IMR-90 (cell line): ENCODE measurements around the gene SERPINA3. TPM values are rescaled to one million over a fixed set of nuclear protein-coding genes. Genes with fewer than 3 reads are reported as not detected.

Experiments
- ATAC-seq: fragments of 200-7000 bp; cut with Tn5 transposase; 2 replicates; pipeline ENCODE4 v1.9.1; 2020; ENCODE audit warnings: low read depth, mild to moderate bottlenecking, moderate library complexity
- BruUV-seq: library from RNA; stranded (reverse); fragments of 400-500 nt; replicated peaks from 2 replicates; lab custom pipeline; 2021; lab: Mats Ljungman, UMichigan
- CTCF ChIA-PET: fragments of 300-600 bp; formaldehyde crosslinking; extraction: SDS; loops from one replicate; lab custom pipeline; 2021; ENCODE audit warnings: antibody characterized with exemption; lab: Yijun Ruan, JAX
- POLR2A ChIA-PET: fragments of 300-600 bp; sonication (Branson Sonifier 250); formaldehyde crosslinking; loops from one replicate; lab custom pipeline; 2022; ENCODE audit warnings: antibody characterized with exemption; ENCODE audit not compliant: unreplicated experiment; lab: Charles Lee
- DNase-seq: peaks from one replicate; pipeline ENCODE4 v3.0.0; 2013
- H2AFZ ChIP-seq: replicated peaks from 2 replicates; pipeline ENCODE3; 2013; ENCODE audit warnings: low read length, mild to moderate bottlenecking; ENCODE audit not compliant: poor library complexity
- H2AK5ac ChIP-seq: 2 replicates; pipeline ENCODE4 v1.6.1; 2013; ENCODE audit warnings: low read depth, low read length, inconsistent platforms
- H2AK9ac ChIP-seq: replicated peaks from 2 replicates; pipeline ENCODE3; 2013; ENCODE audit warnings: mild to moderate bottlenecking, low read depth, low read length, moderate library complexity; ENCODE audit not compliant: poor library complexity
- H2BK120ac ChIP-seq: 2 replicates; pipeline ENCODE4 v1.6.1; 2013; ENCODE audit warnings: low read depth, low read length, inconsistent platforms
- H2BK15ac ChIP-seq: 3 replicates; pipeline ENCODE4 v1.6.1; 2013; ENCODE audit warnings: low read depth, low read length, inconsistent platforms
- H2BK20ac ChIP-seq: 2 replicates; pipeline ENCODE4 v1.6.1; 2013; ENCODE audit warnings: low read depth, mild to moderate bottlenecking, inconsistent platforms, low read length, moderate library complexity
- H2BK5ac ChIP-seq: 2 replicates; pipeline ENCODE4 v1.6.1; 2013; ENCODE audit warnings: mild to moderate bottlenecking, low read depth, low read length, inconsistent platforms; ENCODE audit not compliant: poor library complexity, severe bottlenecking
- H3K14ac ChIP-seq: replicated peaks from 2 replicates; pipeline ENCODE4 v1.6.1; 2013; ENCODE audit warnings: low read depth, low read length, inconsistent platforms
- H3K18ac ChIP-seq: 2 replicates; pipeline ENCODE4 v1.6.1; 2013; ENCODE audit warnings: low read depth, low read length, control low read depth
- H3K23ac ChIP-seq: 2 replicates; pipeline ENCODE4 v1.6.1; 2013; ENCODE audit warnings: low read depth, low read length, inconsistent platforms
- H3K27ac ChIP-seq: 2 replicates; pipeline ENCODE4 v1.5.1; 2013; ENCODE audit warnings: mild to moderate bottlenecking, control low read depth, low read length; ENCODE audit not compliant: insufficient read depth
- H3K27me3 ChIP-seq: 2 replicates; pipeline ENCODE4 v1.6.1; 2013; ENCODE audit warnings: low read length; ENCODE audit not compliant: control insufficient read depth, insufficient read depth
- H3K36me3 ChIP-seq: 2 replicates; pipeline ENCODE4 v1.6.1; 2013; ENCODE audit warnings: low read length, mixed read lengths; ENCODE audit not compliant: control insufficient read depth, insufficient read depth
- H3K4ac ChIP-seq: 2 replicates; pipeline ENCODE4 v1.6.1; 2013; ENCODE audit warnings: low read depth, low read length, inconsistent platforms
- H3K4me1 ChIP-seq: 2 replicates; pipeline ENCODE4 v1.6.1; 2013; ENCODE audit warnings: low read length, mixed read lengths; ENCODE audit not compliant: control insufficient read depth, insufficient read depth
- H3K4me2 ChIP-seq: 2 replicates; pipeline ENCODE4 v1.6.1; 2013; ENCODE audit warnings: low read depth, mild to moderate bottlenecking, control low read depth, low read length, moderate library complexity
- H3K4me3 ChIP-seq: 2 replicates; pipeline ENCODE4 v1.5.1; 2013; ENCODE audit warnings: low read depth, mild to moderate bottlenecking, control low read depth, low read length, moderate library complexity; ENCODE audit not compliant: insufficient read depth
- H3K56ac ChIP-seq: 2 replicates; pipeline ENCODE4 v1.6.1; 2013; ENCODE audit warnings: low read length, inconsistent platforms; ENCODE audit not compliant: insufficient read depth; ENCODE audit errors: extremely low read depth
- H3K79me1 ChIP-seq, 2 experiments: 2 replicates each; pipeline ENCODE4 v1.6.1; 2013; ENCODE audit warnings: low read length in 2 of 2, inconsistent platforms in 1 of 2, low read depth in 1 of 2
- H3K9ac ChIP-seq: 2 replicates; pipeline ENCODE4 v1.6.1; 2013; ENCODE audit warnings: low read depth, low read length, control low read depth
- H3K9me1 ChIP-seq: 2 replicates; pipeline ENCODE4 v1.6.1; 2013; ENCODE audit warnings: low read length, inconsistent platforms; ENCODE audit not compliant: insufficient read depth
- H3K9me3 ChIP-seq: 2 replicates; pipeline ENCODE4 v1.6.1; 2013; ENCODE audit warnings: low read length; ENCODE audit not compliant: control insufficient read depth, insufficient read depth
- H4K20me1 ChIP-seq: 2 replicates; pipeline ENCODE4 v1.6.1; 2013; ENCODE audit warnings: low read length, inconsistent platforms; ENCODE audit not compliant: insufficient read depth
- H4K5ac ChIP-seq: 2 replicates; pipeline ENCODE4 v1.6.1; 2013; ENCODE audit warnings: mild to moderate bottlenecking, low read depth, low read length, control low read depth
- H4K8ac ChIP-seq, 2 experiments: 2 replicates each; pipeline ENCODE4 v1.6.1; 2013; ENCODE audit warnings: low read depth in 2 of 2, low read length in 2 of 2, control low read depth in 1 of 2, inconsistent platforms in 1 of 2
- H4K91ac ChIP-seq: 2 replicates; pipeline ENCODE4 v1.6.1; 2013; ENCODE audit warnings: low read depth, low read length, inconsistent platforms; ENCODE audit not compliant: insufficient read depth
- BHLHE40 ChIP-seq: fragments of 150-350 bp; IDR thresholded peaks from 2 replicates; pipeline ENCODE4 v1.6.1; 2016; ENCODE audit warnings: mild to moderate bottlenecking, low read depth, low read length
- ELK1 ChIP-seq: fragments of 150-350 bp; IDR thresholded peaks from 2 replicates; pipeline ENCODE4 v1.6.1; 2016; ENCODE audit warnings: low read depth, mild to moderate bottlenecking, low read length, moderate library complexity, borderline replicate concordance
- FOS ChIP-seq: fragments of 150-350 bp; IDR thresholded peaks from 2 replicates; pipeline ENCODE4 v1.6.1; 2016; ENCODE audit warnings: low read depth, low read length
- MAZ ChIP-seq: IDR thresholded peaks from 2 replicates; pipeline ENCODE4 v1.6.1; 2012; ENCODE audit warnings: low read depth, mild to moderate bottlenecking, low read length, improper control_type of control experiment, moderate library complexity, borderline replicate concordance
- NFE2L2 ChIP-seq: fragments of 150-350 bp; IDR thresholded peaks from 2 replicates; pipeline ENCODE4 v1.6.1; 2016; ENCODE audit warnings: low read depth, mild to moderate bottlenecking, low read length
- POLR2A ChIP-seq: IDR thresholded peaks from 2 replicates; pipeline ENCODE4 v1.6.1; 2012; ENCODE audit warnings: mild to moderate bottlenecking, low read depth, low read length
- SMC3 ChIP-seq: fragments of 150-350 bp; IDR thresholded peaks from 2 replicates; pipeline ENCODE4 v1.6.1; 2016; ENCODE audit warnings: low read depth, mild to moderate bottlenecking, antibody characterized with exemption, low read length, moderate library complexity
- WGBS, 2 experiments: methylation state at CpG; one replicate each; pipeline versions ENCODE4 v1.1.5 to v1.1.7; 2013; ENCODE audit warnings: missing lambda C conversion rate in 2 of 2; ENCODE audit not compliant: insufficient read length in 1 of 2; ENCODE audit errors: extremely low coverage in 2 of 2; 5-methylcytosine and 5-hydroxymethylcytosine counted together
- dilution Hi-C: fragments of 300-500 bp; cut with HindIII; formaldehyde crosslinking; loops from one replicate; pipeline ENCODE4 v1.14.3; 2018; ENCODE audit warnings: low sequenced_read_pairs; ENCODE audit not compliant: unreplicated experiment
- in situ Hi-C: fragments of 300-500 bp; cut with MboI; formaldehyde crosslinking; loops from 3 replicates; pipeline ENCODE4 v1.14.3; 2019; ENCODE audit warnings: low sequenced_read_pairs, inconsistent platforms, mixed read lengths
- intact Hi-C: fragments of 100-400 bp; cut with micrococcal nuclease; formaldehyde crosslinking; loops from 2 replicates; pipeline ENCODE4 v1.10.0; 2022
- polyA plus RNA-seq, 3 experiments: library from polyadenylated mRNA; depleted of rRNA; stranded (reverse); fragments of >200 nt; gene quantifications; 2 replicates each; pipeline ENCODE4 v1.2.3, GENCODE V29; 2012; ENCODE audit warnings: low replicate concordance in 1 of 3
- total RNA-seq: library from RNA; depleted of rRNA; stranded (reverse); fragments of >200 nt; gene quantifications from 2 replicates; pipeline ENCODE4 v1.2.3, GENCODE V29; 2012

SERPINA3 gene
- total and polyA plus RNA-seq, 2 of the 4 experiments (the other 2 are of a cell fraction) = 0.36 to 0.48 TPM

- no peak overlapping the region for H3K9ac ChIP-seq
- H2AFZ ChIP-seq = peak overlapping the region; percentile 23
- no peak overlapping the region for H2BK15ac ChIP-seq
- no peak for TF ChIP-seq SMC3
- no peak for TF ChIP-seq MAZ
- no peak for TF ChIP-seq BHLHE40
- TF ChIP-seq POLR2A = no peak
- TF ChIP-seq FOS = no peak
- TF ChIP-seq NFE2L2 = no peak
- TF ChIP-seq ELK1 = no peak
- H4K20me1 ChIP-seq = no peaks in the 10 kb centered on the region
- no peak overlapping the region for H4K91ac ChIP-seq
- H3K18ac ChIP-seq = no peak overlapping the region
- H3K4me1 ChIP-seq = no peaks in the 10 kb centered on the region
- H3K14ac ChIP-seq = no peak overlapping the region
- H3K9me1 ChIP-seq = no peaks in the 10 kb centered on the region
- H3K4me3 ChIP-seq = no peak overlapping the region
- dilution Hi-C loops = no loop called here
- H2BK5ac ChIP-seq = no peak overlapping the region
- WGBS, 2 experiments = 40% methylated on average over 1 of the region's 9 CpGs; no CpG with 5 or more reads in 1 of the 2 experiments
- no peak overlapping the region for H4K8ac ChIP-seq
- peaks cover 2% of the 10 kb centered on the region; the same call in 1 of the 2 replicates for H3K9me3 ChIP-seq
- BruUV-seq = no TSS peak
- H2AK9ac ChIP-seq = no peak overlapping the region
- intact Hi-C loops = no loop called here
- H4K5ac ChIP-seq = no peak overlapping the region
- no peak overlapping the region for H2BK20ac ChIP-seq
- no peak overlapping the region for H2BK120ac ChIP-seq
- H3K4ac ChIP-seq = no peak overlapping the region
- no peak overlapping the region for H3K23ac ChIP-seq
- H2AK5ac ChIP-seq = no peak overlapping the region
- H3K4me2 ChIP-seq = no peak overlapping the region
- DNase-seq (no peak), ATAC-seq (no peak)
- H3K27ac ChIP-seq = no peak overlapping the region
- no peaks in the 10 kb centered on the region for H3K36me3 ChIP-seq
- CTCF ChIA-PET = no interaction called here
- in situ Hi-C loops = no loop called here
- no peaks in the 10 kb centered on the region; the same call in 1 of the 2 replicates for H3K27me3 ChIP-seq
- POLR2A ChIA-PET = no interaction called here
- H3K56ac ChIP-seq = no peak overlapping the region
- H3K79me1 ChIP-seq = no peaks in the 10 kb centered on the region
Measured at GRCh38 chr14:94570440-94570839, 41.8 kb upstream of the SERPINA3 start.
